Naive thymus-derived CD8-positive, alpha-beta T cell (primary cell): Measurements from ENCODE around the gene GDPD2. TPM values are rescaled to one million over a fixed set of nuclear protein-coding genes. Genes with fewer than 3 reads are reported as not detected.

Experiments used
- ATAC-seq, 2 donors: fragments of 150-1000 bp; cut with Tn5 transposase in 1 of 2; sonication (Bioruptor Pico), chemical (Tn5 transposase) in 1 of 2; 1 replicate in 1 of 2; 2 replicates in 1 of 2; pipeline ENCODE4 v1.10.0; 2021; ENCODE audit warnings: mild to moderate bottlenecking in 2 of 2, moderate library complexity in 2 of 2
- POLR2A ChIA-PET: fragments of 350-600 bp; sonication (Branson Sonifier 250); formaldehyde crosslinking; loops from one replicate; lab custom pipeline; 2021; ENCODE audit warnings: antibody characterized with exemption; lab: Charles Lee
- DNase-seq, 10 donors: peaks; one replicate each; pipeline versions ENCODE4 v3.0.0 to v3.0.0-alpha.2; 2020 to 2022
- H3K27ac Mint-ChIP-seq, 10 donors: one replicate each; pipeline ENCODE4 v1.8.0; 2020 to 2022; ENCODE audit warnings: mild to moderate bottlenecking in 10 of 10, mixed read lengths in 10 of 10, moderate library complexity in 4 of 10, inconsistent platforms in 1 of 10
- H3K27me3 Mint-ChIP-seq, 5 donors: one replicate each; pipeline ENCODE4 v1.8.0; 2021 to 2022; ENCODE audit warnings: mixed read lengths in 5 of 5
- H3K36me3 Mint-ChIP-seq, 3 donors: one replicate each; pipeline ENCODE4 v1.8.0; 2020 to 2022; ENCODE audit warnings: mixed read lengths in 3 of 3, mild to moderate bottlenecking in 2 of 3, inconsistent platforms in 1 of 3
- H3K4me1 Mint-ChIP-seq, 4 donors: one replicate each; pipeline ENCODE4 v1.8.0; 2021 to 2022; ENCODE audit warnings: mixed read lengths in 4 of 4
- H3K4me3 Mint-ChIP-seq, 10 donors: one replicate each; pipeline ENCODE4 v1.8.0; 2020 to 2022; ENCODE audit warnings: mild to moderate bottlenecking in 10 of 10, mixed read lengths in 10 of 10, moderate library complexity in 6 of 10, inconsistent platforms in 1 of 10
- H3K9me3 Mint-ChIP-seq, 9 donors: one replicate each; pipeline ENCODE4 v1.8.0; 2020 to 2022; ENCODE audit warnings: mixed read lengths in 9 of 9, mild to moderate bottlenecking in 3 of 9, inconsistent platforms in 1 of 9, moderate library complexity in 1 of 9
- polyA plus RNA-seq, 3 donors: library from polyadenylated mRNA; unstranded; fragments of 300-500 nt; fragmentation: Illumina TruSeq; gene quantifications; one replicate each; pipeline ENCODE4 v1.2.3, GENCODE V29; 2021
- total RNA-seq, 8 experiments: library from RNA in 2 of 8; stranded (reverse) in 2 of 8; gene quantifications; one replicate each; pipeline ENCODE4 v1.2.3 and lab custom pipeline; 2021 to 2026

Gene GDPD2
- total and polyA plus RNA-seq, 5 experiments from 2014 or later: not detected

GRCh38 chrX:70479247-70479921 lies 56.3 kb downstream of the GDPD2 start:
- H3K4me1 Mint-ChIP-seq: peaks cover 0 to 4% (median 0%) of the 10 kb centered on the region in 4 donors
- H3K27me3 Mint-ChIP-seq: no peaks in the 10 kb centered on the region
- ATAC-seq (no peak), DNase-seq (no peak)
- POLR2A ChIA-PET: no interaction called here
- peak overlapping the region in 1 of 10 donors; percentile 12 for H3K27ac Mint-ChIP-seq
- peaks cover 4 to 29% (median 5%) of the 10 kb centered on the region in 3 donors for H3K36me3 Mint-ChIP-seq
- no peaks in the 10 kb centered on the region for H3K9me3 Mint-ChIP-seq
- no peak overlapping the region for H3K4me3 Mint-ChIP-seq

DNA sequence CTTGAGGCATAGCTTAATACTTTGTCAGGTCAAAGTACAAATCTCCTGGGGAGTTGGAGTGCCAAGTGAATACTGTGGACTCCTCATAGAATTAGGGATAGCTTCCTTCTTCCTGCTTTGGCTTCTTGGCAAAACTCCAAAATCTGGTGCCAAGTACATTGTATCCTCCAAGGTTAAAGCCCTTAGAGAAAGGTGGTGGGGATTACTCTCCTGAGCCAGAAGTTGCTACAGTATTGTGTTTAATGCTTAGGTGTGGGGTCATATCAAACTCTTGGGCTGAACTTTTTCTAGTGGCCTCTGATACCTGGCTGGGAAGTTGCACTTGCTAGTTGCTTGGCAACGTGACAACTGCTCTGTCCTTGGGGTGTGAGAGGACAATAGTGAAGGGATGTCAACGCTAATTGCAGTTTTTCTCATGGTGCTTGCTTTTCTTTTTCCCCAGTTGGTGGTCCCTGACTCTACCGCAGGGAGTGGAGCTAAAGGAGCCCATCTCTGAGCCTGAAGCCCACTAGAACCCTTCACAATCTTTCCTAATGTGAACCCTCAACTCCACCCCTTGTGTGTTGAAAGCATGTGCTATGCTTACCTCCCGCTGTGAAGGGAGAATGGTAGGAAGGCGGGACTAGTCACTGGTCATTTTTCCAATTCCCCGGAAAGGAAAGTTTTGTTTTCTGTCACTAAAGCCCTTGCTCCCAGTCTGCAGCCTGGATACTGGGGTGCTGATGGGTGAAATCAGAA lies 57.0 kb downstream of the GDPD2 start:
- Mint-ChIP-seq H3K4me3 (no peak overlapping the region), H3K9me3 (no peaks in the 10 kb centered on the region), H3K4me1 (peaks cover 0 to 4% (median 0%) of the 10 kb centered on the region in 4 donors), H3K36me3 (peaks cover 4 to 29% (median 5%) of the 10 kb centered on the region in 3 donors), H3K27me3 (no peaks in the 10 kb centered on the region), H3K27ac (no peak overlapping the region)
- no peak for ATAC-seq
- POLR2A ChIA-PET: no interaction called here
- DNase-seq: no peak

DNA sequence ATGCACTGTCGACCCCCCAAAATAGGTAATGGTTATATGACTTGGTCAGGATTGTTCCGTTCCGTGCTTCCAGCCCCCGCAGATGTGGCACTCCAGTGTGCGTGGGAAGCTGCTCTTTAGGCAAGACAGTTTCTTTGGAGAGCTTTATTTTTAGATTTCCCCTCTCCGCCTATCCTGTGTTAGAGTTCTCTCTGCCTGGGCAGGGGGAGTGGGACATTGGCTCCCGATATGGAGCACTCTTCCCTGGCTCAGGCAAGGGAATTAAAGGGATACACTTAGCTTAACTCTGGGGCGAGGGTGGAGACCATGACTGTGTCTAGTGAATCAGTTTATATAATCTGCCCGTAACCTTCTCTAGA lies 57.5 kb downstream of the GDPD2 start:
- Mint-ChIP-seq H3K27me3 (no peaks in the 10 kb centered on the region), H3K27ac (no peak overlapping the region)

DNA sequence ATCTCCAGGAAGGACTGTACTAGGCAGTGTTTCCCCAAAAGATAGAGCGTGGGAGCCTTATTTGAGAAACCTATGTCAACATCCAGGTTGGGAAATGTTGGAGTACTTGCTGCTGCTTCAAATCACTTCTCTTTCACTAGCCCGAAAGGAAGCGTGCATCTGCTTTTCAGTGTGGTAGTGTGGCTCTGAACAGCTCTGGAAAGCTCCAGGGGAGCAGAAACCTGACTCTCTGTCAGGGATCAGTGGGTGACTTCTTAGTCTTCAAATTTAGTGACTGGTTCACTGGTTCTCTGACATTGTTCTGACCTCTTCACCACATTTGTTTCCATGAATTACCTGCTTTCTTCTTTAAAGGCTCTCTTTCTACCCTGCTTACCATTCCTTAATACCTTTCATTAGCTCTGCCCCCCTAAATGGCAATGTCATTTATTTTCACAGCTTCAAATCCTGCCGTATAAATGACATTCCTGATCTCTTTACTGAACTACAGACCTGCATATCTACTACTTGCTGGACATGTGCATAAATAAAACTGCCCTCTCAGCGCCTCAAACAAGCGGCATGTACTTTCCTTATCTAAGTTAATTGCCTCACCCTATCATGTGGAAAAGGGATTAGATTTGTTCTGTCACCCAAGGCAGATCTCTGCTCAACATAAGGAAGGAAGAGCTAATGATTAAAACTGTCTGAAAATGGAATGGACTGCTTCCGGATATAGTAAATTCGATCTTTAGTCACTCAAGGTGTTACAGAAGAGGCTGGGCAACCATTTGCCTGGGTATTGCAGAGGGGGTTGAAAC lies 58.6 kb downstream of the GDPD2 start:
- Mint-ChIP-seq H3K4me1 (peaks cover 0 to 4% (median 0%) of the 10 kb centered on the region in 4 donors), H3K27ac (peak overlapping the region in 1 of 10 donors; percentile 51), H3K36me3 (peaks cover 4 to 37% (median 5%) of the 10 kb centered on the region in 3 donors), H3K4me3 (no peak overlapping the region), H3K27me3 (no peaks in the 10 kb centered on the region), H3K9me3 (no peaks in the 10 kb centered on the region)
- ATAC-seq (no peak), DNase-seq (no peak)
- POLR2A ChIA-PET: no interaction called here

More for the DNA sequence above, 57.5 kb downstream of the GDPD2 start:
- no peak for ATAC-seq
- Mint-ChIP-seq H3K4me3 (no peak overlapping the region), H3K4me1 (peaks cover 0 to 4% (median 0%) of the 10 kb centered on the region in 4 donors), H3K9me3 (no peaks in the 10 kb centered on the region), H3K36me3 (peaks cover 4 to 29% (median 5%) of the 10 kb centered on the region in 3 donors)
- no peak for DNase-seq
- POLR2A ChIA-PET: no interaction called here

- no peaks in the 10 kb centered on the region for H3K9me3 Mint-ChIP-seq
- H3K4me1 Mint-ChIP-seq: peaks cover 0 to 4% (median 0%) of the 10 kb centered on the region in 4 donors
- H3K27ac Mint-ChIP-seq: peak overlapping the region in 1 of 10 donors; percentile 51
- POLR2A ChIA-PET: no interaction called here
- no peak for ATAC-seq
- H3K4me3 Mint-ChIP-seq: no peak overlapping the region
- peaks cover 4 to 39% (median 5%) of the 10 kb centered on the region in 3 donors for H3K36me3 Mint-ChIP-seq
- H3K27me3 Mint-ChIP-seq: no peaks in the 10 kb centered on the region
- no peak for DNase-seq
These were observed 59.2 kb downstream of the GDPD2 start for GRCh38 chrX:70482300-70482699.

Other genes starting within 250 kb of the GDPD2 start
- not detected for gene DGAT2L6, start 245.8 kb upstream of the GDPD2 start, total RNA-seq
- not detected for gene DGAT2L6, start 245.8 kb upstream of the GDPD2 start, polyA plus RNA-seq
- gene AWAT1, start 188.7 kb upstream of the GDPD2 start, total RNA-seq: not detected
- not detected for gene AWAT1, start 188.7 kb upstream of the GDPD2 start, polyA plus RNA-seq
- gene P2RY4, start 163.1 kb upstream of the GDPD2 start, total RNA-seq: under 1 TPM; 0.55 to 0.75 TPM
- gene P2RY4, start 163.1 kb upstream of the GDPD2 start, polyA plus RNA-seq: not detected
- not detected for gene ARR3, start 155.0 kb upstream of the GDPD2 start, total RNA-seq
- not detected for gene ARR3, start 155.0 kb upstream of the GDPD2 start, polyA plus RNA-seq
- not detected for gene RAB41, start 141.1 kb upstream of the GDPD2 start, total RNA-seq
- gene RAB41, start 141.1 kb upstream of the GDPD2 start, polyA plus RNA-seq: not detected
- 10 to 100 TPM; 13.2 to 14.5 TPM for gene PDZD11, start 133.4 kb upstream of the GDPD2 start, total RNA-seq
- gene PDZD11, start 133.4 kb upstream of the GDPD2 start, polyA plus RNA-seq: 10 to 100 TPM; 27.5 to 36.1 (median 29.2) TPM
- gene KIF4A, start 133.2 kb upstream of the GDPD2 start, total RNA-seq: under 1 TPM; 0.08 TPM
- not detected for gene KIF4A, start 133.2 kb upstream of the GDPD2 start, polyA plus RNA-seq
- gene DLG3, start 21.5 kb downstream of the GDPD2 start, total RNA-seq: 1 to 10 TPM; 5.6 to 6.7 TPM
- gene DLG3, start 21.5 kb downstream of the GDPD2 start, polyA plus RNA-seq: 1 to 10 TPM; 2.3 to 6.3 (median 3.7) TPM